NCI-H1417 (cell line): ENCODE data around the gene NBAS.
"Not testable (repeated sequence)": the region's sequence is repeated elsewhere in the genome, so short reads cannot be mapped to it uniquely, and the experiment has no call there.

Experiments
- DNase-seq, 3 experiments: peaks; one replicate each; lab custom pipeline; 2025; lab: John Stamatoyannopoulos, UW

Gene NBAS

DNA sequence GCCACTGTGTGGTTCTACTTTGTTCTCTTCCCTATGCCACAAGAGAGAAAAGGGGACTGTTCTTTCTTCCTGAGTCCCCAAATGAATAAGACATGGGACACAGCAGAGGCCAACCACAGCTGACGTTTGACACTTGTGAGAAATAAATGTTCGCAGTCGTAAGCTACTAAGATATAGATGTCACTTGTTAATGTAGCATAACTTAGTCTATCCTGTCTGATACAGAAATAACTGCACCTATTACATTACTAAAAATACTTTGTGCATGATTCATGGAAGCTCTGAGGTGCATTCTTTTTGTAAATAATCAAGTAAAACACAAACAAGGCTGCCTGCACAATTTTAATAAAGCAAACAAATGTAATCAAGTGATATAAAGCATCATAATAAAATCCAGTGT, 148.8 kb downstream of the NBAS start:
- no peak for DNase-seq

DNA sequence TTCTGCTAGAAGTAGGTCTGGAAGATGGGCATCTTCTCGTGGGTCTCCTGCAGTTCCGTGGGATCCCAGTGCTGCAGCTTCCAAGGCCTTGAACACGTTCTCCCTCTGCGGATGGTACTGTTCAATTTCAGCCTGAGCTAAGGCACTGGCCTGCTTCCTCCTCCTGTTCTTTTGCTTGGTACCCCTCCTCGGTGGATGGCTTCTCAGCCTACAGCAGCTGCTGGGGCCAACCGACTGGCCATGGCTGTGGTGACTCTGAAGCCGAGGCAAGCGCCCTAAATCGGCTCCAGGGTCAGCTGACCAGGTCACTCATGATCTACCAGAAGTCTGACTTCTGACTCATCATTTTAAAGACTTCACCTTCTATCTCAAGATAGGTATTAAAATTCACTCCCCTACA, 150.2 kb downstream of the NBAS start:
- no peak for DNase-seq

DNA sequence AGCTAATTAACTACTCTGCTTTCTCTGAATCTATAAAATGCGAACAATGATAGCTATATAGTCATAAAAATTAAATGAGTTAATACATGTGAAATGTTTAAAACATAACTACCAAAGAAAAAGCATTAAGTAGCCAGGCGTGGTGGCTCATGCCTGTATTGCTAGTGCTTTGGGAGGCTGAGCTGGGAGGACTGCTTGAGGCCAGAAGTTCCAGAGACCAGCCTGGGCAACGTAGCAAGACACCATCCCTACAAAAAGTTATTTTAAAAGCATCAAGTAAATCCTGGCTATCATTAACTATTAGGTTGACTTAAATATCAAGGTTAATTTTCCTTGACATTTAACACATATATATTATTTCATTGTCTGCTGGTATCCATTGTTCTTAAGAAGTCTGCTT, 152.4 kb downstream of the NBAS start:
- DNase-seq: no peak

DNA sequence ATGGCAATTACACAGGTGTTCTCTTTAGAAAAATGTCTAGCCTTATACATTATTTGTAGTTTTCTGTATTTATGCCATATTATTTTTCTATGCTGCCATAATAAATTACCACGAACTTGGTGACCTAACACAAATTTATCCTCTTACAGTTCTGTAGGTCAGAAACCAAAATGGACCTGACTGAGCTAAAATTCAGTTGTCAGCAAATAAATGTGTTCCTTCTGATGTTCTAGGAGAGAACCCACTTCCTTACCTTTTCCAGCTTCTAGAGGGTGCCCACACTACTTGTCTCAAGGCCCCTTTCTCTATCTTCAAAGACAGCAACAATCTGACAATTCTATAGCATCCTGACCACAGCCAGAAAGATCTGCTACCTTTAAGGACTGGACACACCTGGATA, 153.5 kb downstream of the NBAS start:
- no peak for DNase-seq

DNA sequence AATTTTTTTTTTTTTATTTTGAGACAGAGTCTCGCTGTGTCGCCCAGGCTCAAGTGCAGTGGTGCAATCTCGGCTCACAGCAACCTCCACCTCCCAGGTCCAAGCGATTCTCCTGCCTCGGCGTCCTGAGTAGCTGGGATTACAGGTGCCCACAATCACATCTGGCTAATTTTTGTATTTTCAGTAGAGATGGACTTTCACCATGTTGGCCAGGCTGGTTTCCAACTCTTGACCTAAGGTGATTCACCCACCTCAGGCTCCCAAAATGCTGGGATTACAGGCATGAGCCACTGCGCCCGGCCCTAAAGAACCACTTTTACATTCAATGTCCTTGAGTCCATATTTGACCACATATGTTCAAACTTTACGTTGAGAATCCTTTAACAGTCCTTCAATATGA, 156.6 kb downstream of the NBAS start:
- DNase-seq: not testable (repeated sequence)

DNA sequence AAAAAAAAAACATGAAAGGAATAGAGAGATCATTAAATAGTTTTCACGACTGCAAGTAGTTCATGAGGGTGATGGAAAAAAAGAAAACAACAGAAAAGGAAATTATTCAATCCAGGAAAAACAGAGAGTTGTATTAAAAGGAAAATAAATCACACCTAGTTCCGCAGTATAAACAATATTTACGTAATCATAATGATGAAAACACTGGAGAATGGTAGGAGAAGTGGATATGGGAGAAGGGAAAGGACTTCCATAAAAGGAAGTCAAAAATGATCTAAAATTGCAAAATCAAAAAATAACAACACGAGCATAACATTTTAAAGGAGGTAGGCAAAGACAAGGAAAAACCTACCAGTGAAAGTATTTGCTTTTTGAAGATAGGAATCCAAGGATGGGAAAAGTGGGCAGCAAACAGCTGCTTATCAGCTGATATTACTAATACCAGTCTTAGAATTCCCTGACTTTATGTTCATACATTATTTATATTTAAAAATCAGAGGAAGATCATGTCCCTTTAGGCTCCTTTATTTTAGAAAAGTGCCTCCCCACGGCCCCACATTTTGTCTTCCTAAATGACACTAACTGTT, 160.8 kb downstream of the NBAS start:
- DNase-seq: no peak

DNA sequence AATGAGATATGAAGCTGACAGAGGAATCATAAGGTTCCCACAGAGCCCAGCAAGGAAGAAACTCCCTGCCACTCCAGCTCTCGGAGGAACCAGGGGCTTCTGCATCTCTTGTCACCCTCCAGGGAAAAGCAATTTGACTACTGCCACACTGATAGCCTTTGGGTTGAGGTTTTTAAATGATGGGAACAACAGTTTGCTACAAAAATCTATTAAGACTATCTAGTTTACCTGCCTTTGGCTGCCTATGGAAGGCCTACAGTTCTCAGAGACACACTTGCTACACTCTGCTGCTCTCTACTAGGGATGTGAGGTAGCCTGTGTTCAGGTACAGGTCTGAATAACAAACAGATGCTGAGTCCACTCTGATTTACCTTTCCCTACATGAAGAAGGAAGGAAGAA, 161.9 kb downstream of the NBAS start:
- DNase-seq: no peak

DNA sequence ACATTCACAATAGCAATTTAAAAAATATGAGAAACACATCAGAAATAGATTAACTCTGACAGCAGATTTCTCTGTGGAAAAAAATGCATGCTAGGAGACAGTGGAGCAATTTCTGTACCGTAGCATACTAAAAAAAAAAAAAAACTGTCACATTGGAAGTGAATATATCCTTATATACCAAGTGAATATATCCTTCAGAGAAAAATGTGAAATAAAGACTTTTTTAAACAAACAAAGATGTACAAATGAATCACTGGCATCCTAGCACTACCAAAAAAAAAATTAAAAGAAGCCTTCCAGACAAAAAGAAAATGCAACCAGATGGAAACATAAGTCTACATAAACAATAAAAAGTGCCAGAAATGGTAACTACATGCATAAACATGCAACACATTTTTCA, 169.4 kb downstream of the NBAS start:
- no peak for DNase-seq

DNA sequence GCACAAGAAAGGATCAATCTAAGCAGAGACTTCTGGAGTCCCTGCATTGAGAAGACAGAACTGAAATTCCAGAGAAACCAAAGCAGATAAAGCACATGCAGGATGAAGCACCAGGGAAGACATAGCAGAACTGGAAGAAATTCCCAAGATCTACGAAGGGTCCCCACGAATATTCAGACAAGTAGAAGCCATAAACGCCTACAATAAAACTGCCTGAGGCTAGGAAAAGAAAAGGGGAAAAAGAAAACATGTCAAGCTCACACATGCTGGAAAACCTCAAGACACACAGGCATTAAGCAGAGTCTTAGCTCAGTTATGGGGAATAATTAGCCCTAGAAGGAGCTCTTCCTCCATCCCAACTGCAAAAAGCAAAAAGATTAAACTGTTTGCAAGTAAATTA, 171.2 kb downstream of the NBAS start:
- no peak for DNase-seq

DNA sequence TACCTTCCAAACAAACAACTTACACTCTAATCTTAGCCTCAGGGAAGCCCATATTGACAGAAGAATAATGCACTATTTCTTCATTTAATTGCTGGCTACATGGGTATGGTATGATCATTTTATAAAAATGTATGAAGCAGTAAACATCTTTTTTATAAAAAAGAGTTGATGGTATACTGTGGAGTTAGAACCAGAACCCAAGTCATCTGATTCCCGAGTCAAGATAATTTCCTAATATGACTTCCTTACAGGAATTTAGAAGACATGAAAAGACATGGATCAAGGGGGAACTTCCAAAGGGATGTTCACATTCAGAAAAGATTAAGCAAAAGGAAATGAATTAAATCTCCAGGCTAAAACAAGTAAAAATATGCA, 171.8 kb downstream of the NBAS start:
- DNase-seq: no peak

DNA sequence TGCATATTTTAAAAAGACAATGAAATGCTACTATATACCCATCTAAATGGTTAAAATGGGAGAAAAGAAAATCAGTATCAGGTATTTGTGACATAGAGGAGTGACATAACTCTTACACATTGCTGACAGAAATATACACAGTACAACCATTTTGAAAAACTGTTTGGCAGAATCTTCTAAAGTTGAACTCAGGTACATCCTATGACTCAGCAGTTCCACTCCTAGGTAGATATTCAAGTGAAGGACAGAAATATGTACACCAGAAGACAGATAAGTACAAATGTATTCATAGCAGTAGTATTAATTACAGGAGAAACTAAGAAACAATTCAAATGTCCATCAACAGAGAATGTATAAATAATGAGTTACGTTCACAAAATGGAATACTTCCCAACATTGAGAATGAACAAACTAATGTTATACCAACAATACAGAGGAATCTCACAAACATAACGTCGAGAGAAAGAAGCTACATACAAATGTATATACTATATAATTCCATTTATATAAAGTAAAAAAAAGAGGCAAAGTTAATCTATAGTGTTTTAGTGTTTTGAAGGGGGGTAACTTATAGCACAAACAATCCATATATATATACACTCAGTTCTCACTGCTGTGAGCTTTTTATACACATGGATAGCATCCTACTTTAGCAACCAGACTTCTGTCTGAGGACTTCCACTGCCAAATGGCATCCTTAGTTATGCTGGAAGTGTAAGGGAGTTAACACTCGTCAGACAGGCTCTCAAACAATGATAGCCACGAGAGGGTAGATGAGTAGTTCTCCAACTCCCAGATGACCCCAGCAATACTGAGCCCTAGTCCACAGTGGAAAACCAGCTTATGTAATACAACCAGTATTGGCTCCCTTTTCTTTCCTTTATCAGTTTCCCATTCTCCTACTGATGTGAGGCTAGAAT, 172.5 kb downstream of the NBAS start:
- DNase-seq: peak in 1 of 3 experiments; percentile 9

DNA sequence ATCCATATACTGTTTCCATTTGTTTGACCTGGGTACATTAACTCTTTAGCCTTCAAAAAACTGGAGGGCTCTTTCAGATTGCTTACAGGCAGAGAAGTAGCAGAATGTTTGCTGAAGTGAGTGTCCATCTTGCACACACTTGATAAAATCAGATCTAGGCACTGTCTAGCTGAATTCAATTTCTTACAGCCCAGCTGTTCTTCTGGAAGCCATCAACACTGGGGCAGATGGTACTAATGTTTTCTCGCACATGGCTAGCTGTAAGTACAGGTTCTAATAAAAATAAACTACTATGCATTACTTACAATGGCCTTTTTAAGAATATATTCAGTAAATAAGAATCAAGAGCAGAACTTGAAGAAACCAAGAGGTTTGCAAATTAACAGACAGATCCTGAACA, 175.9 kb downstream of the NBAS start:
- DNase-seq: no peak

DNA sequence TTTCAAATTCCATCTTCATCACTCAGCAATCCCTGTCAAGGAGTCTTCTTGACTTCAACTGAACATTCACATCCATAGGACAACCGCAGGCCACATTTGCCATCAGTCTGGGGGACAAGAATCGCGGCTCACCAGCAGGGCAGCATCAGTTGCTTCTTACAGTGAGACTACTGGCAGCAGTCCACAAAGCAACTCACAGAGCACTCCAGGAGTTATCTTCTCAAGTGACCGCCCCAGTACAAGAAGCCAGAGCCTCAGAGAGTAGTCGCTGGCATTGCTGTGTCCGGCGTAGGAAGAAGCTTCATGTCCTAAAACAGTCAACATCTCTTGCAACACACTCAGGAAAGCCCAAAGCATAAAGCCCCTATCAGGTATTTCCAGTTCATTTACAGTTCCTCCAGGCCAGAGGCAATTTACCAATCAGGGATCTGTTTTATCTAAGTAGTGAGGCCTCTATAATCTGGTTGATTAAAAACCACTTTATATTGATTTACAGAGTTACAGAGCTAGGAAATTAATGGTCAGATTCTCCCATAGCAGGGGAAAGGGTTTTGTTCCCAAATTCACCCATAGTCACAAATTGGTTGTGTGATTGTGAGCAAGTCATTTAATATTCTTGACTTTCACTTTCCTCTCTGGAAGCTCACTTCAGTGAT, 177.3 kb downstream of the NBAS start:
- DNase-seq: no peak

DNA sequence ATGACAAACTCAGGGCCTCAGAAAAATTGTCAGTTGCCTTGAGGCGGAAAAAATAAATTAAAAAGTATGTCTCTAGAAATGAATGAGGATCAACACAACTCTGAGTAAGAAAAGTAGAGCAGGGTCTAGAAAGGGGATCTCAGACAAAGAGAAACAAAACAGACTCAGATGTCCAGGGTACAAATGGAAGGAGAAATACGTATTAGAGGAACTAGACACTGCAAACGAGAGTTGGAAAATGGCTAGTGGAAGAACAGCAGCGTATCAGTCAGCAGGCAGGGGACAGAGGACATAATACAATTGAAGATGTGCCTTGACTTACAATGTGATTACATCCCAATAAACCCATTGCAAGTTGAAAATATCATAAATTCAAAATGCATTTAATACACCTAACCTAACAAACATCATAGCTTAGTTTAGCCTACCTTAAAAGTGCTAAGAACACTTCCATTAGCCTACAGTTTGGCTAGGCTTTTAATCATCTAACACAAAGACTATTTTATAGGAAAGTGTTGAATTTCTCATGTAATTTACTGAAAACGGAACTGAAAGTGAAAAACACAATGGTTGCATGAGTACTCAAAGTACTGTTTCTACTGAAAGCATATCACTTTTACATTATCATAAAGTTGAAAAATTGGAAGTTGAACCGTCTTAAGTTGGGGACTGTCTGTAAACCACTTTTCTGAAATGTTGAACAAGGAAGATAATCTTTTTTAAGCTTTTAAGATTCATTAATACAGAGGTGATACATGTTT, 182.8 kb downstream of the NBAS start:
- no peak for DNase-seq

DNA sequence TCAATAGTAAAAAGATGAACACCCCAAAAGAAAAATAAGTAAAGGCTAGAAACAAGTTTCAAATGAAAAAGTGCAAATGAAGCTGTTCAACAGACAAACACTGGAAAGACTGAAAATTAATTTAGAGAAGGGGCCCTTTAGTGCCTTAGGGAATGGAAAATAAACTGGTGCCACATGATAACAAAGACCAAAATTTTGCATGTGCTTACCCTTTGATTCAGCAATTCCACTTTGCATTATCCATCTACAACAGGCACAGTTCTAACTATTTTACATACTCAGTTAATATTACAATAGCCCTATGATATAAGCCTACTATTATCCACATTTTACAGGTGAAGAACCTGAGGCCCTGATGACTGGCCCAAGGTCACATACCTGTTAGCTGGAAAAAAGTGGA, 183.9 kb downstream of the NBAS start:
- DNase-seq: no peak

DNA sequence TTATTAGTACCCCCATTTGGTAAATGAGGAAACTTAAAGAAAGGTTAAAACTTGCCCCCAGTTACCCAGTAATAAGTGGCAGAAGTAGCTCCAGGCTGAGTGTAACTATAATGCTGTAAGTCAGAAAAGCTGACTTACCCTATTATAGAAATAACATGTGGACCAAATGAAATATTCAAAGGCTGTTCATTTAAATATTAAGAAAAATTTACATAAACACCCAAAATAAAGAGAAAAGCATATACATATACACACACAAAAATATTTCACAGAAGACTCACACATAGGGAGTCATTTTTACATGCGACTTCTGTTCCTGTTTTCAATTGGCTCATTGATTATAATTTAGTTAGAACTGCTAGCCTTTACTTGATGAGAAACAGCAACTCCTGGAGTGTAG, 189.1 kb downstream of the NBAS start:
- DNase-seq: no peak

DNA sequence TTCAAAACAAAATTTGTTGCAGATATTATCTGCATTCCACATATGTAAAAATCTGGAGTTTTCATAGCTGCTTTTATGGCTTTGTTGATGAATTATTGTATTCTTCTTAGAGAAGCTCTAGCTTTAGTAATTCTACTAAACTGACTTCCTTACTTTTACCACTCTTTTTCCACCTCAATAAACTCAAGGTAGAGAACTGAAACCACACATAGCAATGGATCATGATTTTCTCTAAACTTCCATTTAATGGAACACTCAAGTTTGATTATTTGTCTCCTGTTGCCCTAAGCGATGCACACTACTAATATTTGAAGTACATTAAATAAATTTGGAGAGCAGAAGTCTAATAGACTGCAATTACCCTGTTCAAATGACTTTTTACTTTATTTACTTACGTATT, 192.0 kb downstream of the NBAS start:
- no peak for DNase-seq

DNA sequence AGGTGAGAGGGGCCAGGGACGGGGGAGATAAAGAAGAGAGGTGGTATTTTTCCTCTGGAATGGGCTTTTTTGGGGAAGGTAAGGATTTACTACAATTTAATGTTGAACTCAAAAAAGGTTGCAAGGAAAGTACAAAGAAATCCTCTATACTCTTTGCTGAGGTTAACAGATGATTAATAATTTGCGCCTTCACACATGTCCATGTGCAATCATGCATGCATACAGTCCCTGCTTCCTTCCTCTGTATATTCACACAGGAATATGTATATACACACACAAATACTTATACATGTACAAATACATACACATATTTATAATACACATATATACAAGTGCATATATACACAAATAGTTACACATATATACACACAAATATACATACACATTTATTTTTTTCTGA, 193.4 kb downstream of the NBAS start:
- no peak for DNase-seq

DNA sequence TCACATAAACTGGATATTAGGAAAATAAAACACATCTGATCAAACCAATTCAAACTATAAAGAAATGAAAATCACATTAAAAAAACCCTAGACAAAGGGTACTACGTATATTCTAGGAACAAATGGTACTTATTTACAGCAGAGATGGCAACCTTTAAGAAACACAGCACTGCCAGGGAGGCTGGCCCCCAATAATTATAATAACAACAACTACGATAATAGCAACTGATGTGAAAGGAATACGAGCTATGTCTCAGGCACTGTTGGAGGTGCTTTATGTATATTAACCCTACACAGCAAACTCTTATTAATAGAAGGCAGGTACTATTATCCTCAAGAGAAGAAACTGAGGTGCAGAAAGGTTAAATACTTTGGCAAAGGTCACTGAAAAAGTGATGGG, 193.9 kb downstream of the NBAS start:
- DNase-seq: no peak

DNA sequence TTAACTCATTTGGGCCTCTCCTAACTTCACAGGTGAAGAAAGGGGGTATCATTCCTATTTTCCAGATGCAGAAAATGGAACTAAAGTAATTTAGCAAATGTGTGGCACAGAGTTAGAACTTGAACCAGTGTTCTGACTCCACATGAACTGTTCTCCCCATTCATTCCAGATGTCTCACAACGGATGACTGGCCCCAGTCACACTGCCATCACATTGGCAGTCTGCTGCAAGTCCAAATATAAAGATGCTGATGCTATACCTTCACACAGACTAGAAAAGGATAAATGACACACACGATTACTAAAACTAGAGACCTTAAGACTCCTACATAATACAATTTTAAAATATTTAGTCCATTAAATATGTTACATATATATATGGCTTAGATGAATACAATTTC, 195.7 kb downstream of the NBAS start:
- no peak for DNase-seq

DNA sequence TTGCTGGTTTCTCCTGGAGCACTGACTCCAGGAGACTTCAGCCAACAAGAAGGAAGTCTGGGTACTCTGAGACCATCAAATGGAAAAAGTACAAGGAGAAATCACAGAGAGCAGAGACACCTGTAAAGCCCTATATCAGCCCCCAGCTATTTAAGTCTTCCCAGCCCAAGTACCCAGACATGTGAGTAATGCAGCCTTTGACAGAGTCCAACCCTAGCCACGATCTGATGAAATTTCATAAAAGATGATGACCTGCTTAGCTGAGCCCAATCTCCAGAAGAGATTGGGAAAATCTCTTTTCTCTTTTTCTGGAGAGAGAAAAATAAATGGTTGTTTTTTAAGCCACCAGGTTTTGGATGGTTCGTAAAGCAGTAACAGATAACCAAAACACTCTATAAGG, 196.6 kb downstream of the NBAS start:
- DNase-seq: no peak

DNA sequence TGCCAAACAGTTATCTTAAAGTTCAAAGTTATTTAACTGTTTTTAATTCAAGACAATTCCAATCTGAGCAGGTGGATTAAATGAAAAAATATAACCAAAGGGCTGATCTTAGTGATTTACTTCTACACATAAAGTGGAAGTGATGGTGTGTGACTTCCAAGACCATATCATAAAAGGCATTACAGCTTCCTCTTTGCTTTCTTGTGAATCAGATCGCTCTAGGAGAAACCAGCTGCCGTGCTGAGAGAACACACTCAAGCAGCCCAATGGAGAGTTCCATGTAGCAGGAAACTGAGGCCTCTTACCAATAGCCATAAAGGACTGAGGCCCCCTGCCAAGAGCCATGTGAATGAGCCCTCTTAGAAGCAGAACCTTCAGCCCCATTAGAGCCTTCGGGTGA, 197.4 kb downstream of the NBAS start:
- no peak for DNase-seq

DNA sequence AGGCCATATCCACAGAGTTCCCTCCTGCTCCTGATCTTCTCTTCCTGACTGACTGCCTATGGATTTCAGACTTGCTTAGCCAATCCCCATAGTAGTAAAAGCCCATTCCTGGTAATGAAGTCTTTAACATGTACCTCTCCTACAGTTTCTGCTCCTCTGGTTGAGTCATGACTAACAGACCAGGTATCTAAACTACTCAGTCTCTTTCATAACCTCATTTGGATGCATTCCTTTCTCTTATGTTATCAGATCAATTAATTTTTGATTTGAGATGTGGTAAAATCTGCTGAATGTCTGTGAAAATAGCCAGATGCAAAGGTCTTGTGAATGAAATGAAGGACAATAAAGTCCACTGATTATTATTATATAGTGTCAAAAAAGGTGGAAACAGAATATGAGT, 198.0 kb downstream of the NBAS start:
- no peak for DNase-seq
